ENCODE data around the gene TACR1.

DNA sequence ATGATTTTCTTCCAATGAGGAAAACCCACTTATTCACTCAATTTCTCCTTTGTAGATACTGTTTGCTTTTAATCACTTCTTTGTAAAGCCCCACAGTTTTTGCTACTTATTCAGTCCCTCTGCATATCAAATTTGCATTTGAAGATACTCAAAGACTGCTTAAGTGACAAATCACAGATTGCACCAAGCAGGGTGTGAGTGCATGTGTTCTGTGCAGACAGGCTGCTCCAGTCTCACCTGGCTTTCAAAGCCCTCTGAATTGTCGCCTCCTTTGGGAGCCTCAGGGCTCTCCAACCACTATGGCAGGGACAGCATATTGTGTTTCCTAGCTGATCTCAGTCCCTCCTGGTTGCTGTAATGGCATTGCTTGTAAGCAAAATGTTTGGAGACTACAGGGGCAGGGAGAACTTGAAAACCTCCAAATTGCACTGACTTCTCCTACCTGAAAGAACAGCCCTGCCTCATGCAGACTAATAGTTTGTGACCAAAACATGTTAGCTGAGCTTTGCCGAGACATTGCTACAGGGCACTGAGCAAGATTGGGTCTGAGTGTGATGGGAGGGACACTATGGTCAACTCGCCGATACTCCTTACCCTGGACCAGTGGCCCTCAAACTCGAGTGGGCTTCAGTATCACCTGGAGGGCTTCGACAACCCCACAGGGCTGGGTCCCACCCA, 144.0 kb downstream of the TACR1 start:
- TF ChIP-seq YY1 (IDR thresholded peaks at IDR 0.05; ENCODE audit: low read depth) (no peak), CEBPB (IDR thresholded peaks at IDR 0.05) (no peak), NFIC (IDR thresholded peaks at IDR 0.05) (no peak), RAD21 (IDR thresholded peaks at IDR 0.05; ENCODE audit: low read depth) (no peak), CREB1 (IDR thresholded peaks at IDR 0.05; ENCODE audit: low read depth) (no peak), ZBTB7A (IDR thresholded peaks at IDR 0.05; ENCODE audit: low read depth) (no peak)
- TF ChIP-seq, protein P1, sequence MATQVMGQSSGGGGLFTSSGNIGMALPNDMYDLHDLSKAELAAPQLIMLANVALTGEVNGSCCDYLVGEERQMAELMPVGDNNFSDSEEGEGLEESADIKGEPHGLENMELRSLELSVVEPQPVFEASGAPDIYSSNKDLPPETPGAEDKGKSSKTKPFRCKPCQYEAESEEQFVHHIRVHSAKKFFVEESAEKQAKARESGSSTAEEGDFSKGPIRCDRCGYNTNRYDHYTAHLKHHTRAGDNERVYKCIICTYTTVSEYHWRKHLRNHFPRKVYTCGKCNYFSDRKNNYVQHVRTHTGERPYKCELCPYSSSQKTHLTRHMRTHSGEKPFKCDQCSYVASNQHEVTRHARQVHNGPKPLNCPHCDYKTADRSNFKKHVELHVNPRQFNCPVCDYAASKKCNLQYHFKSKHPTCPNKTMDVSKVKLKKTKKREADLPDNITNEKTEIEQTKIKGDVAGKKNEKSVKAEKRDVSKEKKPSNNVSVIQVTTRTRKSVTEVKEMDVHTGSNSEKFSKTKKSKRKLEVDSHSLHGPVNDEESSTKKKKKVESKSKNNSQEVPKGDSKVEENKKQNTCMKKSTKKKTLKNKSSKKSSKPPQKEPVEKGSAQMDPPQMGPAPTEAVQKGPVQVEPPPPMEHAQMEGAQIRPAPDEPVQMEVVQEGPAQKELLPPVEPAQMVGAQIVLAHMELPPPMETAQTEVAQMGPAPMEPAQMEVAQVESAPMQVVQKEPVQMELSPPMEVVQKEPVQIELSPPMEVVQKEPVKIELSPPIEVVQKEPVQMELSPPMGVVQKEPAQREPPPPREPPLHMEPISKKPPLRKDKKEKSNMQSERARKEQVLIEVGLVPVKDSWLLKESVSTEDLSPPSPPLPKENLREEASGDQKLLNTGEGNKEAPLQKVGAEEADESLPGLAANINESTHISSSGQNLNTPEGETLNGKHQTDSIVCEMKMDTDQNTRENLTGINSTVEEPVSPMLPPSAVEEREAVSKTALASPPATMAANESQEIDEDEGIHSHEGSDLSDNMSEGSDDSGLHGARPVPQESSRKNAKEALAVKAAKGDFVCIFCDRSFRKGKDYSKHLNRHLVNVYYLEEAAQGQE (IDR thresholded peaks at IDR 0.05; ENCODE audit: low read depth) = no peak
- TF ChIP-seq, protein P2, sequence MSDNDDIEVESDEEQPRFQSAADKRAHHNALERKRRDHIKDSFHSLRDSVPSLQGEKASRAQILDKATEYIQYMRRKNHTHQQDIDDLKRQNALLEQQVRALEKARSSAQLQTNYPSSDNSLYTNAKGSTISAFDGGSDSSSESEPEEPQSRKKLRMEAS (IDR thresholded peaks at IDR 0.05) = no peak
